Stomach (tissue), 4 donors: ENCODE measurements around the gene KCNJ4.

ENCODE experiments used
- CTCF ChIP-seq, 7 experiments: fragments of 450-650 bp in 4 of 7; fragments of 200-600 bp in 3 of 7; sonication (generic) in 3 of 7; IDR thresholded peaks; one replicate each; pipeline ENCODE4 v1.5.1; 2016 to 2019; ENCODE audit warnings: antibody characterized with exemption in 7 of 7, control low read depth in 2 of 7, mild to moderate bottlenecking in 1 of 7
- EP300 ChIP-seq: sonication (generic); formaldehyde crosslinking; IDR thresholded peaks from one replicate; pipeline ENCODE4 v1.6.1; 2017; ENCODE audit warnings: antibody characterized with exemption
- POLR2AphosphoS5 ChIP-seq, 3 donors: sonication (generic); formaldehyde crosslinking; IDR thresholded peaks; one replicate each; pipeline ENCODE4 v1.6.1; 2016; ENCODE audit warnings: antibody characterized with exemption in 3 of 3

GRCh38 chr22:38415561-38416321, 39.3 kb downstream of the KCNJ4 start:
- TF ChIP-seq CTCF (IDR thresholded peaks at IDR 0.05): no peak
- TF ChIP-seq EP300: no peak
- TF ChIP-seq POLR2AphosphoS5 (IDR thresholded peaks at IDR 0.05): no peak
